ENCODE measurements around the gene TMEM11. TPM values are rescaled to one million over a fixed set of nuclear protein-coding genes. Genes with fewer than 3 reads are reported as not detected.

The TMEM11 gene
- total and polyA plus RNA-seq, 7 donors = 52.9 to 159 (median 78.4) TPM

- intact Hi-C loops (cut with DNase I) = loop anchor here in 1 of 2 donors (5.0 kb wide), 1 partner anchor 36 kb away; no protein-coding TSS in a partner anchor
- ATAC-seq = peak; percentile 40 to 75 (median 54)
- no peaks in the 10 kb centered on the region for H3K36me3 ChIP-seq (ENCODE audit: insufficient read depth in 1 of 2, low read depth in 1 of 2)
- peak overlapping the region; percentile 94 for H3K27ac ChIP-seq
- TF ChIP-seq CTCF (IDR thresholded peaks at IDR 0.05) = no peak
- H3K4me3 ChIP-seq = peak overlapping the region; percentile 71
- no peaks in the 10 kb centered on the region for H3K27me3 ChIP-seq (ENCODE audit: insufficient read depth in 3 of 3, low read length in 2 of 3)
- no peak for DNase-seq
- peaks cover 68% of the 10 kb centered on the region for H3K4me1 ChIP-seq
- 17 to 29% (median 25%) methylated on average over 4 of the region's 4 CpGs for WGBS, 3 donors
- H3K9me3 ChIP-seq = no peaks in the 10 kb centered on the region
These were observed 36.9 kb upstream of the TMEM11 start for GRCh38 chr17:21250854-21251253.

GRCh38 chr17:21249920-21250703, 36.2 kb upstream of the TMEM11 start:
- intact Hi-C loops (cut with DNase I) = loop anchor here in 1 of 2 donors (5.0 kb wide), 1 partner anchor 37 kb away; no protein-coding TSS in a partner anchor
- peak overlapping the region; percentile 71 for H3K4me3 ChIP-seq
- 44 to 54% (median 47%) methylated on average over 7 of the region's 7 CpGs for WGBS, 3 donors
- H3K9me3 ChIP-seq = no peaks in the 10 kb centered on the region
- DNase-seq (no peak), ATAC-seq (no peak)
- H3K36me3 ChIP-seq (ENCODE audit: insufficient read depth in 1 of 2, low read depth in 1 of 2) = no peaks in the 10 kb centered on the region
- H3K4me1 ChIP-seq = peaks cover 71% of the 10 kb centered on the region
- no peaks in the 10 kb centered on the region for H3K27me3 ChIP-seq (ENCODE audit: insufficient read depth in 3 of 3, low read length in 2 of 3)
- no peak for TF ChIP-seq CTCF (IDR thresholded peaks at IDR 0.05)
- H3K27ac ChIP-seq = peak overlapping the region; percentile 94

GRCh38 chr17:21249086-21249795, 35.3 kb upstream of the TMEM11 start:
- intact Hi-C loops (cut with DNase I) = no loop called here
- DNase-seq (no peak), ATAC-seq (no peak)
- H3K4me1 ChIP-seq = peaks cover 78% of the 10 kb centered on the region
- no peaks in the 10 kb centered on the region for H3K36me3 ChIP-seq (ENCODE audit: insufficient read depth in 1 of 2, low read depth in 1 of 2)
- H3K4me3 ChIP-seq = no peak overlapping the region
- 55 to 66% (median 57%) methylated on average over 12 of the region's 12 CpGs for WGBS, 3 donors
- no peaks in the 10 kb centered on the region for H3K27me3 ChIP-seq (ENCODE audit: insufficient read depth in 3 of 3, low read length in 2 of 3)
- no peaks in the 10 kb centered on the region for H3K9me3 ChIP-seq
- H3K27ac ChIP-seq = peak overlapping the region; percentile 94
- no peak for TF ChIP-seq CTCF (IDR thresholded peaks at IDR 0.05)

- intact Hi-C loops (cut with DNase I) = no loop called here
- Histone ChIP-seq H3K9me3 (no peaks in the 10 kb centered on the region), H3K4me3 (peak overlapping the region; percentile 4), H3K36me3 (ENCODE audit: insufficient read depth in 1 of 2, low read depth in 1 of 2) (no peaks in the 10 kb centered on the region), H3K4me1 (peaks cover 78% of the 10 kb centered on the region), H3K27ac (peak overlapping the region; percentile 94), H3K27me3 (ENCODE audit: insufficient read depth in 3 of 3, low read length in 2 of 3) (no peaks in the 10 kb centered on the region)
- no peak for DNase-seq
- WGBS, 3 donors = 69 to 82% (median 71%) methylated on average over 4 of the region's 4 CpGs
- no peak for ATAC-seq
- TF ChIP-seq CTCF (IDR thresholded peaks at IDR 0.05) = no peak
These were observed 34.5 kb upstream of the TMEM11 start for GRCh38 chr17:21248500-21248899.
